Cardiac septum (tissue), 1 donor: Measurements from ENCODE around the gene FMNL2. TPM values are rescaled to one million over a fixed set of nuclear protein-coding genes. Genes with fewer than 3 reads are reported as not detected.

Source experiments
- DNase-seq: peaks from one replicate; pipeline ENCODE4 v3.0.0-alpha.2; 2020; ENCODE audit warnings: low spot score
- intact Hi-C: fragments of 100-400 bp; cut with DNase I; formaldehyde crosslinking; loops from one replicate; pipeline ENCODE4 v1.14.0; 2022
- total RNA-seq: library from RNA; stranded (reverse); fragmentation: NEBNext Ultra II Directional; extraction: Animal tissue kit (Norgen Biotek cat#: 25700); gene quantifications from one replicate; pipeline ENCODE4 v1.2.1, GENCODE V29; 2021
- donor health status: DM: no; HTN: no; CAD: no.

FMNL2 gene
- total RNA-seq, 1 donor from 2014 or later = 6.2 TPM

DNA sequence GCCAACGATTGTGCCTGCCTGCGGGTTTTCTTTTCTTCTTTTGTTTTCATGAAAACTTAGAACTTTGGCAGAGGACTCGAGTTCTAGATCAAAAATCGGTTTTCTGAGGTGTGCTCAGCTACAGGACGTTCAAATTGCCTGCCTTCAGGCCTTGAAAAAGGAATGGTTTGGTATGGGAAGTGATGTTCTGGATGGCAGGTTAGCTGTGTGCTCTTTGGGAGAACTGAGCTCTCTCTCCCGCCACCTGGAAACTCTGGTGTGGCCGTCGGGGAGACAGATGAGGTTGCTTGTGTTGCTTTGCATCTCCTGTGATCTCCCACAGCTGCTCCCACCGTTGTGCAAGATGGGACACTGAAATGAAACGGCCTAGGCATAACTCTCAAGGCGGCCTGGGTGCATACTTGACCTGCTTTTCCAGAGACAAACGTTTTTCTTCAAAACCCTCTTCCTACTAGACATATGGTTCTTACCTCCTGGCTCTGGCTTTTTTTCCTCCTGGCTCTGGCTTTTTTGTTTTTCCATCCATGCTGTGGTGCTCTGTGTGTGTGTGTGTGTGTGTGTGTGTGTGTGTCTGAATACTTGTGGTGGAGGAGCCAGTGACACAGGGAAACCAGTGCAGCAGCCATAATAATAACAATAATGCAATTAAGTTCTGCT lies 2.0 kb downstream of the FMNL2 start:
- intact Hi-C loops = loop anchor here (5.0 to 10.0 kb wide), 4 partner anchors 80 to 378 kb away; partner anchors contain the start of genes ARL6IP6 and PRPF40A

GRCh38 chr2:152337511-152337903 lies 2.5 kb downstream of the FMNL2 start:
- intact Hi-C loops = loop anchor here (5.0 to 10.0 kb wide), 4 partner anchors 80 to 377 kb away; partner anchors contain the start of genes ARL6IP6 and PRPF40A

More for the DNA sequence above, 2.0 kb downstream of the FMNL2 start:
- DNase-seq = no peak

DNA sequence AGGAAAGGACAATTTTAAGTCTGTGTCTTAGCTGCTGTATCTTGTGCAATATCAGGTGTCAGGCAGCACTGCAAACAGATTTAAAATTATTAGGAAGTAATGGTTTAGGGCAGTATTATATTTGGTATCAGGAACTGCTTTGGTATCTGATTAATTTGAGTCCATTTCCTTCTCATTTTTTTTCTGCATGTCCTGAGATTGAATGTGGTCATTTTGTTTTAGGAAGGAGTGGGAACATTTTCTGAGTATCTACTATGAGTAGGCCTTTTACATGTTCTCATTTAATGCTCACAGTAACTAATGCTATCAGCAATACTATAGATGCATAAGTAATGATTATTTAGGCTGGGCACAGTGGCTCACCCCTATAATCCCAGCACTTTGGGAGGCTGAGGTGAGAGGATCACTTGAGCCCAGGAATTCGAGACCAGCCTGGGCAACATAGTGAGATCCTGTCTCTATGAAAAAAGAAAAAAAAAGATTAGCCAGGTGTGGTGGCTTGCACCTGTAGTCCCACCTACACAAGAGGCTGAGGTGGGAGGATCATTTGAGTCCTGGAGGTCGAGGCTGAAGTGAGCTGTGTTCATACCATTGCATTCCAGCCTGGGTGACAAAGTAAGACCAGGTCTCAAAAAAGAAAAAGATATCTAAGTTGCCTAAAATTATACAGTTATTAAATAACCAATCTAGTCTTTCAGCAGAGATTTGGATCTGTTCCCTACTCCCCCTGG lies 4.7 kb downstream of the FMNL2 start:
- DNase-seq = no peak
- intact Hi-C loops = loop anchor here (5.0 to 10.0 kb wide), 4 partner anchors 78 to 375 kb away; partner anchors contain the start of genes ARL6IP6 and PRPF40A

More at GRCh38 chr2:152337511-152337903, 2.5 kb downstream of the FMNL2 start:
- no peak for DNase-seq

DNA sequence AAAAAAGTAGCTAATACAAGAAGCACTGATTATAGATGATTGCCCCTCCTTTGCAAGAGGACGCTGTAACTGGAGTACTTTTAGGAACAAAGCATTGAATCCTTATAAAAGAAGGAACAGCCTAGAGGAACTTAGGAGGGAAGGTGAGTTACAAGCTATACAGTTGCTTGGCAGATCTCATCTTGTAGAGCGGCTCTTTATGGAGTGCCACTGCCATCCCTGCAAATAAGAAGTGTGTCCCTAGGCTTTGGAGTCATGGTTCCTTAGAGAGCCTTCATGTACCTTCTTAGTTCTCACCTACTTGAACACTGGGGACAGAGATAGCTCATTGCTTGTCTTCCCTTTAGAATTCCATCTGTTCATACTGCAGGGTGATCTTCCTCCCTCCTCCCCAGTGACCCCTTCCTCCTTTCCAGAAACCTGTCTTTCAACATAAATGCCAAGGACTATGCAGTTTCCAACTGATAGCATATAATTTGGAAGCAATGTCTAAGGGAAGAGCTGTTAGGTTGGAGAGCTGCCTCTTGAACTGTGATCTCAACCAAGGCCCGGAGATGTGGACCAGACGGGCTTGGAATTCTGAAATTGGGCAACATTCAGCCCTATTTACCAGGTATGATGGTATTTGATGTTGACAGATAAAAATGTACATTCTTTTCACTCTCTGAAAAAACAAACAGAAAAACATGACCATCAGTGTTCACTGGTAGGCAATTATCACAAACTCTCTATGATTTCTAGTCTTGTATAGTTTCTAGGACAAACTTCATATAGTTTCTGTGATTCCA lies 7.5 kb downstream of the FMNL2 start:
- DNase-seq = no peak
- intact Hi-C loops = no loop called here

DNA sequence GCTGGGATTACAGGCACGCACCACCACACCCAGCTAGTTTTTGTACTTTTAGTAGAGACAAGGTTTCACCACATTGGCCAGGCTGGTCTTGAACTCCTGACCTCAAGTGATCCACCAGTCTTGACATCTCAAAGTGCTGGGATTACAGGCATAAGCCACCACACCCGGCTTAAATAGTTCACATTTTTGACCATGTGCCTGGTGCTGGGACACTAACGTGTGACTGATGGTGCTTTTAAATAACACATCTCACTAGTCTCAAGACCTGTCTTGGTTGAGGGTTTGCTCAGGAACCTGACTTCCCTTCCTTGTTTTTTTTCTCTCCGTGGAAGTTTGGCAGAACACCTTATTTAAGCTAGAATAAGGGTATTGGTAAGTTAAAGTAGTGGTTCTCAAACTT lies 8.5 kb downstream of the FMNL2 start:
- DNase-seq = no peak
- intact Hi-C loops = no loop called here

GRCh38 chr2:152344579-152345195 lies 9.7 kb downstream of the FMNL2 start:
- intact Hi-C loops = no loop called here
- no peak for DNase-seq

- intact Hi-C loops = no loop called here
- DNase-seq = no peak
These were observed 12.1 kb downstream of the FMNL2 start for GRCh38 chr2:152347076-152347475.

GRCh38 chr2:152348388-152348787 lies 13.4 kb downstream of the FMNL2 start:
- DNase-seq = no peak
- intact Hi-C loops = no loop called here

DNA sequence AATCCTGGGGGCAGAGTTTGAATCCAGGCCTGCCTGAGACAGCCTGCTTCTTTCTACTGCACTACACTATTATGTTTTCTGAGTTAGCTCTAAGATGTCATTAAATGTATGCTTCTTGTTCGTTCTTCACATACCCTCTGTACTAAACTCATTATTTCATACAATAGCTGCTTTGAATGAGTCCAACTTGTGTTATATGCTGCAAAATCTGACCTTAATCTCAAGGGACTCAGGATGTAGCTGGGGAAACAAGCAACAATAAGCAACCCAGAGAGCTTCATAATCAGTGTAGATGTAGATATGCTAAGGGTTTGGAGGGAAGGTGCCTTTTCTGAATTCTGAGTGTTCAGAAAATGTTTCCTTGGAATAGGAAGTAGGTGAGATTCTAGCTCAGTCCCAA lies 14.4 kb downstream of the FMNL2 start:
- intact Hi-C loops = no loop called here
- DNase-seq = no peak

DNA sequence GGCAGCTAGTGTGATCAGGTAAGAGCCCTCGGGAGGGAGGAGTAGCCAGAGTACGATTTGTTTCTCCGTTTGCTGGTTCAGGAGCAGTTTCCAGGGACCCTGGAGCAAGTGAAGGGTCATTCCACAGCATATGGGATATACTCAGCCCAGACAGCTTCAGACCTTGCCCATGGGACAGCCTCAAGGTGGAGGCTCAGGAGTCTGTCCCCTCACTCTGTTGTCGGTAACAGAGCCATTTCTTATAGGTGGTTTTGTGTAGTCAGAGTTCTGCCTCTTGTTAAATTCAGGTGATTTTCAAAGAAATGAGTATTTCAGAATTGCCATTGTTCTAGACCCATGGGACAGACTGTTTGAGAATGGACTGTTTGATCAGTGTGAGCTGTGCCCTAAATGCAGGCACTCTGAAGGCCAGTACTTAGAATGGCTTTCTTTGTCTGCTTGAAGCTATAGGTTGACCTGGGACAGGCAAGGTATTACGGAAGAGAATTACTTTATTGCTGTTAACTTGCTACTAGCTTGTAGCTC lies 15.2 kb downstream of the FMNL2 start:
- no peak for DNase-seq
- intact Hi-C loops = no loop called here

- intact Hi-C loops = no loop called here
- no peak for DNase-seq
These were observed 17.6 kb downstream of the FMNL2 start for GRCh38 chr2:152352616-152353015.

- DNase-seq = no peak
- intact Hi-C loops = no loop called here
These were observed 18.4 kb downstream of the FMNL2 start for GRCh38 chr2:152353364-152353763.

DNA sequence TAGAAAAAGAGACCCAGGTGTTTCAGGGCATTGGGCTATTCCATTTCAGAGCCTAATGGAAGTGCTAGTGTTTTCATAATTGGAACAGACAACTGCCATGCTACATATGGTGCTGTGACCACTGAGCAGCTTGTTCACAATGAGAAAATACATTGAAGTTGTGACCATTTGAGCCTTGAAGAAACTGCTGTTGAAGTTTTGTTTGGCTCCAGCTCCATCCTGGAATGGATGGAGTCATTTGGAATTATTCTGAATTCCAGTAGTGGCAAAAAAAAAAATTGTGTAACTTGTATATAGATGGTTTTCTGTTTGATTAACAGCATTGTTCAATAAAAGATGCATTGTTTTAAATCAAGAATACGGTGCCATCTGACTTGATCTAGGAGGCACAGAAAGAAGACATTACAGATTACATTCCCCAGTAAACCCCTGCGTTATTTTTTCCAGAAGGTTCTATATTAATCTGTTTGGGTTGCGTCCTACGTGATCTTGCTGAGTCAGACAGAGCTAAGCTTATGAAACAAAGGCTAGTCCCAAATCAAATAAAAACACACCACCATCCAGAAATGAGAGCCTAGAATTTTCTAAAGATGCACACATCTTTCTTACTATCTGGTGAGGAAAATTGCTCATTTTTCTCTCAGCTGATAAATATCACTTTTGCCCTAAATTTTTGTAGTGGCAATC lies 19.2 kb downstream of the FMNL2 start:
- no peak for DNase-seq
- intact Hi-C loops = no loop called here

GRCh38 chr2:152354909-152355308 lies 19.9 kb downstream of the FMNL2 start:
- intact Hi-C loops = no loop called here
- no peak for DNase-seq

- no peak for DNase-seq
- intact Hi-C loops = no loop called here
These were observed 20.4 kb downstream of the FMNL2 start for GRCh38 chr2:152355409-152355831.

DNA sequence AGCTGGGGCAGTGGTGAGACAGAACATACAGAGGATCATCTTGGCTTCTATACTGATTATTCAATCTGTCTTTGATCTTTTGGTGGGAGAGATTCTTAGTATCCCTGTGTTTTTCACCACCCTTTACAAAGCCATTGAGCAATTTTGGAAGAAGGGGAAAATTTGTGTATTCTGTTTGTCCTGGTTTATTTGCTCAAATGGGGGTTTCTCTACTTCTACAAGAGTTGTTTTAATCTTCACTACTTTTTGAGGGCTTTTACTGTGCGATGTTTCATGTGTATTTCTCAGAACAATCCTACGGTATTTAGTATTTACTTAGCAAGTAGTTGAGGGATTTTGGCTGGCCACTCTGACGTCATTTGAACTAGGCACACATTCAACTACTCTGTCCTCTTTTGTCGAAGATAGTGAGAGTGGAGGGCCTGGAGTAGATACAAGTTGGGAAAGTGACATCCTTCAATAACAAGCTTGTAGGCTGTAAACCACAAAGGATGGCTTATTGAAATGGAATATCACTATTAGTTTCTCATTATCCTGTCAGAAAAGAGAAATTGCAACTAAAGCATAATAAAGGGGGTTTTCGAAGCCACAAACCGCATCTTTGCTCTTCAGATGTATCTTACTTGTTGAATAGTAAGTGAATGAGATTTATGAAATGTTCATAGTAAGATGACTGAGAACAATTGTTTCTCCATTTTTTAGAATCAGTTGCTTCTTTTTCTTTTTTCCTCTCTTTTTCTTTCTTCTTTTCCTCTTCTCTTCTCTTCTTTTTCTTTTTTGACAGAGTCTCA lies 24.8 kb downstream of the FMNL2 start:
- intact Hi-C loops = no loop called here
- no peak for DNase-seq

DNA sequence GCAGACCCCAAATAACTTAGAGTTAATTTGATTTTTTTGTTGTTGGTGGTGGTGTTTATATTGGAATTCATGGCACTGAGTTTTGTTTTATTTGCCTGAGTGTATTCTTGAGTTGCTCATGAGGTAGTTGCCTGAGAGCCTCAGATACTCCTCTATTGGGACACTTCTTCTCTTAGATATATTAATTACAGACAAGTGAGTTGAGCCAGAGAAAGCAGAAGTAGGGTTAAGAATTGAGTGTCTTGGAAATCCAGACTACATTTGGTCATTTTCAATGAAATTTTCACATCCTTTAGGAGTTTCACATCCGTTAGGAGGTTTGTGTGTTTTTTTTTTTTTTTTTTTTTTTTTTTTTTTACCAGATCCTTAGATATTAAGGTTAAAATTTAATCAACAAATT lies 29.0 kb downstream of the FMNL2 start:
- no peak for DNase-seq
- intact Hi-C loops = no loop called here
